Panc1 (cell line): ENCODE results near the gene ADGRV1. TPM values are rescaled to one million over a fixed set of nuclear protein-coding genes. Genes with fewer than 3 reads are reported as not detected.

Experiments used
- ATAC-seq: fragments of 200-7000 bp; cut with Tn5 transposase; 2 replicates; pipeline ENCODE4 v1.9.1; 2020; ENCODE audit warnings: mild to moderate bottlenecking, moderate library complexity
- BruUV-seq: library from RNA; stranded (reverse); fragments of 400-500 nt; replicated peaks from 2 replicates; lab custom pipeline; 2021; lab: Mats Ljungman, UMichigan
- CTCF ChIA-PET: fragments of 300-600 bp; sonication (Branson Sonifier 250); formaldehyde crosslinking; loops from one replicate; lab custom pipeline; 2022; ENCODE audit warnings: antibody characterized with exemption; lab: Charles Lee
- POLR2A ChIA-PET: fragments of 300-600 bp; sonication (Branson Sonifier 250); formaldehyde crosslinking; loops from one replicate; lab custom pipeline; 2022; ENCODE audit warnings: antibody characterized with exemption; lab: Charles Lee
- DNase-seq: peaks from one replicate; pipeline ENCODE4 v3.0.0-alpha.2; 2010; ENCODE audit warnings: low read depth, low spot score
- H3K27ac ChIP-seq: 2 replicates; pipeline ENCODE4 v1.5.1; 2011; ENCODE audit warnings: mild to moderate bottlenecking, low read length, inconsistent platforms
- H3K27me3 ChIP-seq: fragments of 200-500 bp; sonication (Bioruptor generic); 2 replicates; pipeline ENCODE4 v1.6.0; 2014; ENCODE audit warnings: low read length, inconsistent platforms; ENCODE audit not compliant: control insufficient read depth, insufficient read depth
- H3K36me3 ChIP-seq: fragments of 200-500 bp; sonication (Bioruptor generic); 2 replicates; pipeline ENCODE4 v1.5.1; 2014; ENCODE audit warnings: inconsistent platforms, mild to moderate bottlenecking, low read length, moderate library complexity; ENCODE audit not compliant: control insufficient read depth, insufficient read depth
- H3K4me1 ChIP-seq: 2 replicates; pipeline ENCODE4 v1.5.1; 2011; ENCODE audit warnings: inconsistent platforms, mild to moderate bottlenecking, low read length, moderate library complexity; ENCODE audit not compliant: control insufficient read depth, insufficient read depth
- H3K4me3 ChIP-seq, 2 experiments: 2 replicates each; pipeline ENCODE4 v1.5.1; 2011 to 2012; ENCODE audit warnings: low read depth in 2 of 2, low read length in 2 of 2, mild to moderate bottlenecking in 2 of 2, inconsistent platforms in 1 of 2, moderate library complexity in 1 of 2
- H3K9me3 ChIP-seq: fragments of 200-500 bp; sonication (Bioruptor generic); 2 replicates; pipeline ENCODE4 v1.5.1; 2014; ENCODE audit warnings: low read depth, mild to moderate bottlenecking, inconsistent platforms, low read length, moderate library complexity; ENCODE audit not compliant: control insufficient read depth, insufficient read depth
- POLR2AphosphoS5 ChIP-seq: IDR thresholded peaks from 2 replicates; pipeline ENCODE4 v1.6.1; 2012; ENCODE audit warnings: mild to moderate bottlenecking, low read depth, low read length, moderate library complexity
- SIN3A ChIP-seq: IDR thresholded peaks from 2 replicates; pipeline ENCODE4 v1.6.1; 2012; ENCODE audit warnings: low read depth, mild to moderate bottlenecking, low read length, moderate library complexity, borderline replicate concordance; ENCODE audit not compliant: insufficient read depth
- TCF7L2 ChIP-seq: IDR thresholded peaks from 2 replicates; pipeline ENCODE4 v1.6.1; 2011; ENCODE audit warnings: mild to moderate bottlenecking, low read depth, low read length, inconsistent platforms
- in situ Hi-C: cut with HindIII; loops from 2 replicates; pipeline ENCODE4 v1.10.0; 2016; ENCODE audit warnings: low sequenced_read_pairs, low pct_unique_long_range_greater_than_20kb
- intact Hi-C: fragments of 100-400 bp; cut with micrococcal nuclease; formaldehyde crosslinking; loops from one replicate; pipeline ENCODE4 v1.10.0; 2022; ENCODE audit not compliant: unreplicated experiment
- total RNA-seq: library from RNA; stranded (reverse); gene quantifications from one replicate; pipeline ENCODE4 v1.2.1, GENCODE V29; 2021; ENCODE audit not compliant: unreplicated experiment
- TF ChIP-seq, protein P1 (sequence below): fragments of 450-650 bp; IDR thresholded peaks from 2 replicates; pipeline ENCODE4 v1.5.1; 2017; ENCODE audit warnings: mild to moderate bottlenecking
- TF ChIP-seq, protein P2 (sequence below), 2 experiments: IDR thresholded peaks; 2 replicates each; pipeline ENCODE4 v1.6.1; 2011 to 2012; ENCODE audit warnings: low read depth in 2 of 2, control low read depth in 1 of 2, low read length in 1 of 2, mild to moderate bottlenecking in 1 of 2, moderate library complexity in 1 of 2; ENCODE audit not compliant: insufficient read depth in 1 of 2

Gene ADGRV1
- total RNA-seq, 1 experiment from 2014 or later = 0.49 TPM

DNA sequence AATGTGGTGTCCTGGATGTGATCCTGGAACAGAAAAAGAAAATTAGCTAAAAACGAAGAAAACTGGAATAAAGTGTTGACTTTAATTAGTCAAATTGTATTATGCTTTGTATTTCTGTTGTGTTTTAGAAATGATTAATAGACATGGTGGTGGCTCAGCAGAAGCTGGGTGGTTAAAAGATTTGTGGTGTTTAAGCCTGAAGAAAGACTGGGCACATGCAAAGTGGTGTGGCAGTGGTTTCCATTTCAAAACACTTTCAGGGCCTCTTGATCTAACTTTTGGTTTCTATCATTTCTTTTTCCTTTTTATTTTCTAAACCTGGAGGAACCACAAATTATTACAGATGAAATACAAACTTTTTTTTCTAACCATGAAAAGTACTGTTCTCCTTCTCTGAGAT lies 44.1 kb downstream of the ADGRV1 start:
- ATAC-seq (no peak), DNase-seq (no peak)
- Histone ChIP-seq H3K27me3 (no peaks in the 10 kb centered on the region; the same call in none of the 2 replicates), H3K9me3 (no peaks in the 10 kb centered on the region), H3K4me3 (no peak overlapping the region), H3K4me1 (no peaks in the 10 kb centered on the region), H3K27ac (no peak overlapping the region), H3K36me3 (no peaks in the 10 kb centered on the region)
- no peak for TF ChIP-seq TCF7L2
- no peak for TF ChIP-seq POLR2AphosphoS5
- no peak for TF ChIP-seq SIN3A
- TF ChIP-seq, protein P1, sequence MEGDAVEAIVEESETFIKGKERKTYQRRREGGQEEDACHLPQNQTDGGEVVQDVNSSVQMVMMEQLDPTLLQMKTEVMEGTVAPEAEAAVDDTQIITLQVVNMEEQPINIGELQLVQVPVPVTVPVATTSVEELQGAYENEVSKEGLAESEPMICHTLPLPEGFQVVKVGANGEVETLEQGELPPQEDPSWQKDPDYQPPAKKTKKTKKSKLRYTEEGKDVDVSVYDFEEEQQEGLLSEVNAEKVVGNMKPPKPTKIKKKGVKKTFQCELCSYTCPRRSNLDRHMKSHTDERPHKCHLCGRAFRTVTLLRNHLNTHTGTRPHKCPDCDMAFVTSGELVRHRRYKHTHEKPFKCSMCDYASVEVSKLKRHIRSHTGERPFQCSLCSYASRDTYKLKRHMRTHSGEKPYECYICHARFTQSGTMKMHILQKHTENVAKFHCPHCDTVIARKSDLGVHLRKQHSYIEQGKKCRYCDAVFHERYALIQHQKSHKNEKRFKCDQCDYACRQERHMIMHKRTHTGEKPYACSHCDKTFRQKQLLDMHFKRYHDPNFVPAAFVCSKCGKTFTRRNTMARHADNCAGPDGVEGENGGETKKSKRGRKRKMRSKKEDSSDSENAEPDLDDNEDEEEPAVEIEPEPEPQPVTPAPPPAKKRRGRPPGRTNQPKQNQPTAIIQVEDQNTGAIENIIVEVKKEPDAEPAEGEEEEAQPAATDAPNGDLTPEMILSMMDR = no peak
- TF ChIP-seq, protein P2, sequence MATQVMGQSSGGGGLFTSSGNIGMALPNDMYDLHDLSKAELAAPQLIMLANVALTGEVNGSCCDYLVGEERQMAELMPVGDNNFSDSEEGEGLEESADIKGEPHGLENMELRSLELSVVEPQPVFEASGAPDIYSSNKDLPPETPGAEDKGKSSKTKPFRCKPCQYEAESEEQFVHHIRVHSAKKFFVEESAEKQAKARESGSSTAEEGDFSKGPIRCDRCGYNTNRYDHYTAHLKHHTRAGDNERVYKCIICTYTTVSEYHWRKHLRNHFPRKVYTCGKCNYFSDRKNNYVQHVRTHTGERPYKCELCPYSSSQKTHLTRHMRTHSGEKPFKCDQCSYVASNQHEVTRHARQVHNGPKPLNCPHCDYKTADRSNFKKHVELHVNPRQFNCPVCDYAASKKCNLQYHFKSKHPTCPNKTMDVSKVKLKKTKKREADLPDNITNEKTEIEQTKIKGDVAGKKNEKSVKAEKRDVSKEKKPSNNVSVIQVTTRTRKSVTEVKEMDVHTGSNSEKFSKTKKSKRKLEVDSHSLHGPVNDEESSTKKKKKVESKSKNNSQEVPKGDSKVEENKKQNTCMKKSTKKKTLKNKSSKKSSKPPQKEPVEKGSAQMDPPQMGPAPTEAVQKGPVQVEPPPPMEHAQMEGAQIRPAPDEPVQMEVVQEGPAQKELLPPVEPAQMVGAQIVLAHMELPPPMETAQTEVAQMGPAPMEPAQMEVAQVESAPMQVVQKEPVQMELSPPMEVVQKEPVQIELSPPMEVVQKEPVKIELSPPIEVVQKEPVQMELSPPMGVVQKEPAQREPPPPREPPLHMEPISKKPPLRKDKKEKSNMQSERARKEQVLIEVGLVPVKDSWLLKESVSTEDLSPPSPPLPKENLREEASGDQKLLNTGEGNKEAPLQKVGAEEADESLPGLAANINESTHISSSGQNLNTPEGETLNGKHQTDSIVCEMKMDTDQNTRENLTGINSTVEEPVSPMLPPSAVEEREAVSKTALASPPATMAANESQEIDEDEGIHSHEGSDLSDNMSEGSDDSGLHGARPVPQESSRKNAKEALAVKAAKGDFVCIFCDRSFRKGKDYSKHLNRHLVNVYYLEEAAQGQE (IDR thresholded peaks at IDR 0.05; ENCODE audit: insufficient read depth in 1 of 2, low read depth in 2 of 2, low read length in 1 of 2) = no peak
- CTCF ChIA-PET = no interaction called here
- in situ Hi-C loops = no loop called here
- POLR2A ChIA-PET = no interaction called here
- intact Hi-C loops = loop anchor here (10.0 kb wide), 1 partner anchor 168 kb away; no protein-coding TSS in a partner anchor
- BruUV-seq = no TSS peak

DNA sequence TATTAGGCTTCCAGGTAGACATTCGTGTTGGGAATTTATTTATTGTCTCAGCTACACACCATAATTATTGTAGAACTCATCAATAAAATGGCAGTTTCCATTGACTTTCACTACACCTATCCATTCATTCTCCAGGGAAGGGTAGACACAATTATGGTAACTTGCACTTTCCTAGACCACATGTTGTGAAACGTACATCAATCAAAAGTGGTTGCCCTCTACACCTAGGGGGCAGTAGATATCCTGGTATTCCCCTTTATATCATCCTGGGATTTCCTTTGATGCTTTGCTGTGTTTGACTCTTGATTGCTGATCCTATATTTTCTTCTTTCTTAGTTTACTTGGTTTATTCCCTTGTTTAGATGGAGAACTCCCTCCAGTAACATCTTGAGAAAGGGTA lies 47.9 kb downstream of the ADGRV1 start:
- ChIA-PET CTCF (no interaction called here), POLR2A (no interaction called here)
- TF ChIP-seq, protein P1 = peak; percentile 35; the same call in 1 of the 2 replicates
- TF ChIP-seq POLR2AphosphoS5 (no peak), TCF7L2 (0 out of 2 replicates have a peak, but pooled peaks have one; percentile 21), SIN3A (no peak)
- TF ChIP-seq, protein P2 (IDR thresholded peaks at IDR 0.05; ENCODE audit: insufficient read depth in 1 of 2, low read depth in 2 of 2, low read length in 1 of 2) = no peak
- intact Hi-C loops (loop anchor here (10.0 kb wide), 1 partner anchor 172 kb away; no protein-coding TSS in a partner anchor), in situ Hi-C loops (no loop called here)
- ATAC-seq = no peak
- DNase-seq = no peak
- H3K27ac ChIP-seq = no peak overlapping the region
- H3K27me3 ChIP-seq = peaks cover 3% of the 10 kb centered on the region
- no TSS peak for BruUV-seq
- H3K36me3 ChIP-seq = no peaks in the 10 kb centered on the region
- H3K4me1 ChIP-seq = no peaks in the 10 kb centered on the region
- H3K9me3 ChIP-seq = no peaks in the 10 kb centered on the region
- H3K4me3 ChIP-seq = no peak overlapping the region
